ENCODE measurements around the gene GALNT15. TPM values are rescaled to one million over a fixed set of nuclear protein-coding genes. Genes with fewer than 3 reads are reported as not detected.

Gene GALNT15
- polyA plus RNA-seq, 3 donors, result 1.6 to 3.1 (median 2.7) TPM

DNA sequence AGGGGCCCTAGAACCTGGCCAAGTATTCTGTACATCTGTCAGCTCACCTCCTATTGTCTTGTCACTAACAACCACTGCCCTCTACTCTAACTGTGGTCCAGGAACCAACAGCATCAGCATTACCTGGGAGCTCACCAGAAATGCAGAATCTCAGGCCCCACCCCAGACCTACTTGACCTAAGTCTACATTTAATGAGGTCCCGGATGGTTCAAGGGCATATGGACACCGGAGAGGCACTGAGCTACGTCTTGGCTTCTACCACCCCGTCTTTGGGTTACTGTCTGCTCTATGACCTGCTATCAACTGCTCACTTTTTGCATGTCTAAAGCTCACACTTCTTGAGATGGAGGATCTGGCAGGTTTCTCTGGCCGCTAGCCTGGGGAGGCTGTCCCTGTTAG lies 8.1 kb downstream of the GALNT15 start:
- no peak for DNase-seq (ENCODE audit: extremely low read depth in 1 of 11, low read depth in 9 of 11, low spot score in 4 of 11)

GRCh38 chr3:16183082-16183481 lies 8.6 kb downstream of the GALNT15 start:
- no peak for DNase-seq (ENCODE audit: extremely low read depth in 1 of 11, low read depth in 9 of 11, low spot score in 4 of 11)

DNA sequence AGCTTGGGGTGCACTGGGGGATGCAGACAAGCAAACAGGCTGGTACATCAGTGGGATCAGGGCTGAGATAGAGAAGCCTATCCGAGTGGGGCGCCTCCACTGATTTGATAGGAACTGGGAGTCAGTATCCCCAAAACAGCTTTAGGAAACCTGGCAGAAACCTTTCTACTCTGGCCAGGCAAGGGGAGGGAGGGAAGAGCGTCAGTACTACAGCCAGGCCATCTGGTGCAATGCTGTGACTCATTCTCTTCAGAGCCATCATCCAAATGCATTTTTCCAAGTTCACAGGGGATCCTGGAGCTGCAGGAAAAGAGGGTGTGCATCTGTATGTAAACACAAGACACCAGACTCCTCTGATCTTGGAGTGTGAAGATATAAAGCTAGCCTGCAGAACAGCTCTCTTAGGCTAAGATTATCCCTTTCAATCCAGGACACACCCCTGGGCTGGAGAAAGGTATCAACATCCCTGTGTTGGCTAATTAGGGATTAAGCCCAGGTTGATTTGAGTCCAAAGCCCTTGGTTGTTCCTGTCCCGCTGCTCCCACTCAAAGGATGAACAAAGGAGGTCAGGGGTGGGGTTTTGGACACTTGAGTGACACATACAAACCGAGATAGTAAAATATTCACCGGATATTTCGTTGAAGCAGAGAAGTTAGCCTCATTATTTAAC lies 9.3 kb downstream of the GALNT15 start:
- DNase-seq (ENCODE audit: extremely low read depth in 1 of 11, low read depth in 9 of 11, low spot score in 4 of 11), result no peak

DNA sequence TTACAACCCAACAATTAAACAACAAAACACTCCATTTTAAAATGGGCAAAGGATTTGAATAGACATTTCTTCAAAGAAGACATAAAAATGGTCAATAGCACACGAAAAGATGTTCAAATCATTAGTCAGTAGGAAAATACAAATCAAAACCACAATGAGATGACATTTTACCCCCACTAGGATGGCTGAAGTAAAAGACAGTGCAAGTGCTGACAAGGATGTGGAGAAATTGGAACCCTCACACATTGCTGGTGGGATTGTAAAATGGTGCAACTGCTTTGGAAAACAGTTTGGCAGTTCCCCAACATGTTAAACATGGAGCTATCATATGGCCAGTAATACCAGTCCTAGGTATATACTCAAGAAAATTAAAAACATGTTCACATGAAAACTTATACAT lies 11.6 kb downstream of the GALNT15 start:
- DNase-seq (ENCODE audit: extremely low read depth in 1 of 11, low read depth in 9 of 11, low spot score in 4 of 11), result no peak

GRCh38 chr3:16186565-16186964 lies 12.1 kb downstream of the GALNT15 start:
- no peak for DNase-seq (ENCODE audit: extremely low read depth in 1 of 11, low read depth in 9 of 11, low spot score in 4 of 11)

DNA sequence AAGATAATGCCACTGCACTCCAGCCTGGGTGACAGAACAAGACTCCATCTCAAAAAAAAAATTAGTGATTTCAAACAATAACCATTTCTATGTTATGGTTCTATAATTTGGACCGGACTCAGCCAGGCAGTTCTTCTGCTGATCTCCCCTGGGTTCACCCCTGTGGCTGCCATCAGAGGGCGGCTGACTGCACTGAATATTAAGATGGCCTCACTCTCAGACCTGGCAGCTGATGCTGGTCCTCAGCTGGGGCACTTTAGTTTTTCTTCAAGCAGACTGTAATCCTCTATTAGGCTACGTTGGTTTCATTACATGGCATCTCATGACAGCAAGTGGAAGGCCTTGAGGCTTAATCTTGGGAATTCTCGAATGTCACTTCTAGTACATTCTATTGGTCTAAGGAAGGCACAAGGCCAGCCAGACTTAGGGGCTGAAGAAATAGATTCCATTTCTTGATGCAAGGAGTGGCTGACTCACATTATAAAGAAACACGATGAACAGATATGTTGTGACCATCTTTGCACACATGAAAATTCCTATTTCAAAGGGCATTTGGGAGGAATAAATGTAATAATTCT lies 12.8 kb downstream of the GALNT15 start:
- no peak for DNase-seq (ENCODE audit: extremely low read depth in 1 of 11, low read depth in 9 of 11, low spot score in 4 of 11)

DNA sequence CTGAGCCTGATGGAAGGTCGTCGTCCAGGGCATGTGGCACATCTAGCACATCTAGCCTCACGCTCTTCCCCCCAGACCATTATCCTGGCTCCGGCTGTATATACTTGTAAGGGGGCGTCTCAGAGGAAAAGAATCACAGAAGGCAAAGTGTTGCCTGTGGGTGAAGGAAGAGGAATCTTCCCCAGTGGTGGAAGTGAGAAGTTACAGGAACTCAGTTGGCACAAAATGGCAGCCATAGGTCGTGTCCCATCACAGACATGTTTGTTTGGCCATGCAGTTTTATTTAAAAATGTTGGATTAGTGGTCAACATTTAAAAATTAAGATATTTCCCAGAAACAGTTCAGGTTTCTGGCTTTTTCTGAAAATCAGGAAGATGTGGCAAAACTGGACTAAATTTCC lies 13.6 kb downstream of the GALNT15 start:
- DNase-seq (ENCODE audit: extremely low read depth in 1 of 11, low read depth in 9 of 11, low spot score in 4 of 11), result no peak

GRCh38 chr3:16189201-16189600 lies 14.7 kb downstream of the GALNT15 start:
- no peak for DNase-seq (ENCODE audit: extremely low read depth in 1 of 11, low read depth in 9 of 11, low spot score in 4 of 11)

DNA sequence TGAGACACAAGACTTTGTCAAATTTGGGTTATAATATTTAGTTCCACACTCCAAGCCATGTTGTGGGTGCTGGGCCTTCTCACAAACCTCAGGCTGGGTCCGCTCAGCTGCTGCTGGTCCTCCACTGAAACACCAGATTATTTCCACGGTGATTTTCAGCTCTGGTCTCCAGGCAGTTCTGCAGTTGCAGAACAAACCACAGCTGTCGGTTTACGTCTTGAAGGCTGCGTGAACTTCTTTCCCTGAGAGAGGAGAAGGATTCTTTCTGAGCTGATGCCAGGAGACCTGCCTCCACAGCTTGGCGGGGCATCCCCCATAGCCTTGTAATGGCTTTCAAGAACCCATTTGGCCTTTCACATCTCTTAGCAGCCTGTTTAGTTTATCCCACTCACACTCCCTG lies 16.2 kb downstream of the GALNT15 start:
- DNase-seq (ENCODE audit: extremely low read depth in 1 of 11, low read depth in 9 of 11, low spot score in 4 of 11), result no peak

- DNase-seq (ENCODE audit: extremely low read depth in 1 of 11, low read depth in 9 of 11, low spot score in 4 of 11), result no peak
Observed at GRCh38 chr3:16191591-16191990, 17.1 kb downstream of the GALNT15 start.

DNA sequence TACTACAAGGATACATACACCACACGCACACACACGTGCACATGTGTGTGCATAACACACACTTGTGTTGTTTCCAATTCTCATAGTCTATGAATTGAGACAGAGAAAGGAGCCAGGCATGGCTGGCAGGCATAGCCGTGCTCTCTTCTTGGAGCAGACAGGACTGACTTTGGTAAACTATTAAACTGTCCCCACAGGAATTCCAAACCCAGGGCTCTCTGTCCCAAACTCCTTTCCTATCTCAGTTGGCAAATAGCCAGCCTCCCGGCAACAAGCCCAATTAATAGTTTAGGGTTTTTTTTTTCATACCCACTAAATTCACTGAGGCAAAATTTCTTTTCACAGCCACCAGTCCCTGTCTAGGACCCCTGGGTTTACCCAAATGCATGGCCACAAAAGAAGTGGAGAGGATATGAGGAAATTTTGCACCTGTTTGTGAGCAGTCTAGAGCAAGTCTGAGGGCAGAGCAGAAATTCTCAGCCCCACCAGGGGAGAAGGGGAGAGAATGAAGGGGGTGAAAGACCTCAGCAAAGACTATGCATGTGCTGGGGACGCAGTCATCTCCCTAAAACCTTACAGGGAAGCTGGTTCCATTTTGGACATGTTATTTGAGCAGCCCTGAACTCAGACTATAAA lies 17.8 kb downstream of the GALNT15 start:
- no peak for DNase-seq (ENCODE audit: extremely low read depth in 1 of 11, low read depth in 9 of 11, low spot score in 4 of 11)

GRCh38 chr3:16198427-16198826 lies 23.9 kb downstream of the GALNT15 start:
- DNase-seq (ENCODE audit: extremely low read depth in 1 of 11, low read depth in 9 of 11, low spot score in 4 of 11), result no peak

- DNase-seq (ENCODE audit: extremely low read depth in 1 of 11, low read depth in 9 of 11, low spot score in 4 of 11), result no peak
Observed at GRCh38 chr3:16199769-16200168, 25.3 kb downstream of the GALNT15 start.

DNA sequence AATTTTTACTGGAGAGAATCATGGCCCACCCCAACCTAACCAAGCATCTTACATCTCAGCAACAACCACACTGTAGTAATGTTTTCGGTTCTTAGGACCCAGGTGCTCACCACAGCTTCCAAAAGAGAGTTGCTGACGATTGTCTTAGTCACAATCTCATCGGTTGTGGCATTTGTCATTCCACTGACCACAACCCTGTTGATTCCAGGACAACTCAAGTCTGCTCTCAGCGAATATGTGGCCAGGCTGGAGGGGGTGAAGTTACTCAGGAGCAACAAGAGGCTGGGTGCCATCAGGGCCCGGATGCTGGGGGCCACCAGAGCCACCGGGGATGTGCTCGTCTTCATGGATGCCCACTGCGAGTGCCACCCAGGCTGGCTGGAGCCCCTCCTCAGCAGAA lies 25.9 kb downstream of the GALNT15 start:
- no peak for DNase-seq (ENCODE audit: extremely low read depth in 1 of 11, low read depth in 9 of 11, low spot score in 4 of 11)

- no peak for DNase-seq (ENCODE audit: extremely low read depth in 1 of 11, low read depth in 9 of 11, low spot score in 4 of 11)
Observed at GRCh38 chr3:16203031-16203430, 28.6 kb downstream of the GALNT15 start.

GRCh38 chr3:16203671-16204629 lies 29.5 kb downstream of the GALNT15 start:
- peak in 1 of 11 donors; percentile 18 for DNase-seq (ENCODE audit: extremely low read depth in 1 of 11, low read depth in 9 of 11, low spot score in 4 of 11)

- no peak for DNase-seq (ENCODE audit: extremely low read depth in 1 of 11, low read depth in 9 of 11, low spot score in 4 of 11)
Observed at GRCh38 chr3:16204751-16205150, 30.3 kb downstream of the GALNT15 start.

- DNase-seq (ENCODE audit: extremely low read depth in 1 of 11, low read depth in 9 of 11, low spot score in 4 of 11), result no peak
Observed at GRCh38 chr3:16205156-16205870, 30.8 kb downstream of the GALNT15 start.

DNA sequence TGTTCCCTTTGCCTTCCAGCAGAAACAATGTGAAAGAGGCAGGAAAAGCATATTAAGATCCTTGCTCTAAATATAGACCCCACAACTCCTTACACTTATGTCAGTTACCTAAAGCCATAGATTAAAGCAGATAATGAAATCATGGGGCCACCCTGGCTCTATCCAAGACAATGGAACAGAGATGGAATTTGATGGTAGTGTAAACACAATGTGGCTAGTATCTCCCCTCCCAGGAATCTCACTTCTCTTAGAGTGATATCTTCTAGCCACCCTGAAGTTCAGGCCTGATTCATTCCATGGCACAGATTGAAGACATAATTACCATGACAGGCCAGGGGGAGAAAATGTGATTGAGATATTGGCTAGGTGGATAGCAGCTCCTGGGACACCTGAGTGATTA lies 32.6 kb downstream of the GALNT15 start:
- DNase-seq (ENCODE audit: extremely low read depth in 1 of 11, low read depth in 9 of 11, low spot score in 4 of 11), result no peak
